Bronchial epithelial cell (primary cell): Measurements from ENCODE around the gene RHBDD3. TPM values are rescaled to one million over a fixed set of nuclear protein-coding genes. Genes with fewer than 3 reads are reported as not detected.

Source experiments
- DNase-seq: peaks from one replicate; pipeline ENCODE4 v3.0.0-alpha.2; 2010; ENCODE audit warnings: low read depth
- FAIRE-seq: peaks from 2 replicates; lab custom pipeline; 2011; peaks lifted over from hg19 to GRCh38; lab: Jason Lieb, UNC
- H3K27me3 ChIP-seq: 2 replicates; pipeline ENCODE4 v1.5.1; 2011; ENCODE audit warnings: low read length; ENCODE audit not compliant: control insufficient read depth, insufficient read depth
- H3K36me3 ChIP-seq: 2 replicates; pipeline ENCODE4 v1.5.1; 2011; ENCODE audit warnings: low read length; ENCODE audit not compliant: control insufficient read depth, insufficient read depth
- H3K4me3 ChIP-seq: 2 replicates; pipeline ENCODE4 v1.5.1; 2011; ENCODE audit warnings: mild to moderate bottlenecking, low read depth, low read length, control low read depth
- total RNA-seq: library from RNA; depleted of rRNA; stranded (reverse); fragments of >200 nt; gene quantifications from 2 replicates; pipeline ENCODE4 v1.2.1, GENCODE V29; 2014
- TF ChIP-seq, protein P1 (sequence below): IDR thresholded peaks from 2 replicates; pipeline ENCODE4 v1.5.1; 2011; ENCODE audit warnings: mild to moderate bottlenecking, moderate library complexity, low read length, control low read depth, inconsistent platforms; ENCODE audit not compliant: insufficient read depth, severe bottlenecking

Gene RHBDD3
- total RNA-seq, 1 donor from 2014 or later, result 21.6 TPM

DNA sequence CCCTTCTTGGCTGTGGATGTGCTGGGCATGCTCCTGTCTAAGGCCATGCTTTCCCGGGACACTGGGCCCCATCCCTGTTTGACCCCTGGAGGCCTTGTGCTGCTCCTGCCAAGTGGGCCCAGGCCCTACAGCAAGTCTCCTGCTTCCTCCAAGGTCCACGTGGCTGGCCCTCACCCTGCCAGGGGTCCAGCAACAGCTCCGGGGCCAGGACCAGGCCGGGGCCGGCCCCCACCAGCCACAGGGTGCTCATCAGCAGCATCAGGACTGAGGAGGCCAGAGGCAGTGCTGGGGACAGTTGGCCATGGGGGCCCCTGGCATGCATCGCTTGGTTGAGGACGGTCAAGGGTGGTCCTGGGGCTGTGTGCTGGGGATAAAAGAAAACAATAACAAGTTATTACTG, 2.5 kb downstream of the RHBDD3 start:
- DNase-seq (no peak), FAIRE-seq (no peak)
- Histone ChIP-seq H3K27me3 (no peaks in the 10 kb centered on the region), H3K4me3 (no peak overlapping the region), H3K36me3 (peaks cover 22% of the 10 kb centered on the region)
- TF ChIP-seq, protein P1, sequence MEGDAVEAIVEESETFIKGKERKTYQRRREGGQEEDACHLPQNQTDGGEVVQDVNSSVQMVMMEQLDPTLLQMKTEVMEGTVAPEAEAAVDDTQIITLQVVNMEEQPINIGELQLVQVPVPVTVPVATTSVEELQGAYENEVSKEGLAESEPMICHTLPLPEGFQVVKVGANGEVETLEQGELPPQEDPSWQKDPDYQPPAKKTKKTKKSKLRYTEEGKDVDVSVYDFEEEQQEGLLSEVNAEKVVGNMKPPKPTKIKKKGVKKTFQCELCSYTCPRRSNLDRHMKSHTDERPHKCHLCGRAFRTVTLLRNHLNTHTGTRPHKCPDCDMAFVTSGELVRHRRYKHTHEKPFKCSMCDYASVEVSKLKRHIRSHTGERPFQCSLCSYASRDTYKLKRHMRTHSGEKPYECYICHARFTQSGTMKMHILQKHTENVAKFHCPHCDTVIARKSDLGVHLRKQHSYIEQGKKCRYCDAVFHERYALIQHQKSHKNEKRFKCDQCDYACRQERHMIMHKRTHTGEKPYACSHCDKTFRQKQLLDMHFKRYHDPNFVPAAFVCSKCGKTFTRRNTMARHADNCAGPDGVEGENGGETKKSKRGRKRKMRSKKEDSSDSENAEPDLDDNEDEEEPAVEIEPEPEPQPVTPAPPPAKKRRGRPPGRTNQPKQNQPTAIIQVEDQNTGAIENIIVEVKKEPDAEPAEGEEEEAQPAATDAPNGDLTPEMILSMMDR, result no peak

DNA sequence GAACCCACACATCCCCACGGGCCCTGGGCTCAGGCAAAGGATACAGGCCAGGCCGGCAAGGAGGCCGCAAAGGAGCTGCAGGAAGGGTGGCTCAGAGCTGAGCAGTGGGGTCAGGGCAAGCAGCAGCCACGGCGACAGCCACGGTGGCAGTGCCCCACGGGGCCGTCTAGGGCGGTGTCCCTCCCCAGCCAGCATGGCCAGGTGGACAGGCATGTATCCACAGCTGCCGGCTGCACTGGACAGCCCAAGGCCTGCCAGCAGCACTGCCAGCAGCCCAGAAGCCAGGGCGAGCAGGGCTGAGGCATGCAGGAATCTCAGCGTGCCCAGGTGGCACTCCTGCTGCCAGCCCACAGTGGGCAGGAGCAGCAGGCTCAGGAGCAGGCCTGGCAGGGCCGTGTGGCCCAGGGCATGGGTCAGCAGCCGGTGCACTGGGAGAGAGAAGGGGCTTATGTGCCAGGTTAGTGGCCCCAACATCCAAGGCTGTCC, 3.9 kb downstream of the RHBDD3 start:
- DNase-seq, result no peak
- Histone ChIP-seq H3K4me3 (no peak overlapping the region), H3K27me3 (no peaks in the 10 kb centered on the region), H3K36me3 (peaks cover 19% of the 10 kb centered on the region)
- FAIRE-seq, result no peak
- TF ChIP-seq, protein P1, result no peak

DNA sequence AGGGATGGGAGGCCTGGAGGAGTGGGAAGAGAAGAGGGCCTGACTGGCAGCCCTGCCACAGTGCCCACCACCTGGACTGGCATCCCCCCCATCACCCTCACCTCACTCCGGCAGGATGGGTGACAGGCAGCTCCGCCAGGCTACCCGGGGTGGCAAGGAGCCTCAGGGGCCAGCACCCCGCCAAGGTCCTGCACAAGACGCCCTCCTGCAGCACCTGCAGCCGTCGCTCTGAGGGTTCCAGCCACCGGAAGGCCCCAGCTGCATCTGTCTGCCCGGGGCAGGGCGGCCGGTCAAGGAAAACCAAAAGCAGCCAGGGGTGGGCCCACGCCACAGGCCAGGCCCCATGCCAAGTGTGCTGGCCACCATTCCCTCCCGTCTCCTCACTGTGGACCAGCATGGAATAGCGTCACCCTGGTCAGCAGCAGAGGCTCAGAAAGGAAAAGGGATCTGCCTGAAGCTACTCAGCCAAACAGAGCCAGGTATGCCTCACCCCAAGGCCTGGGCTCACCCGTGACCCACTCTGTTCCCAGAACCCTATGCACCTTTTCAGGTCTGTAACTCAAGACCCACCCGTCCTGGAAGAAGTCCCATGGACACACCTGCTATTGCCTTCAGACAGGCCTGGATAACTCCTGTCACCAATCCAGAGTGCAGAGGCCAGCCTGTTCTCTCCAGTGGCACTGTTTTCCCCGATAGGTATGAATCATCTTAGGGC, 7.0 kb downstream of the RHBDD3 start:
- FAIRE-seq (no peak), DNase-seq (no peak)
- TF ChIP-seq, protein P1, result no peak
- H3K36me3 ChIP-seq, result peaks cover 13% of the 10 kb centered on the region
- no peaks in the 10 kb centered on the region for H3K27me3 ChIP-seq
- no peak overlapping the region for H3K4me3 ChIP-seq

DNA sequence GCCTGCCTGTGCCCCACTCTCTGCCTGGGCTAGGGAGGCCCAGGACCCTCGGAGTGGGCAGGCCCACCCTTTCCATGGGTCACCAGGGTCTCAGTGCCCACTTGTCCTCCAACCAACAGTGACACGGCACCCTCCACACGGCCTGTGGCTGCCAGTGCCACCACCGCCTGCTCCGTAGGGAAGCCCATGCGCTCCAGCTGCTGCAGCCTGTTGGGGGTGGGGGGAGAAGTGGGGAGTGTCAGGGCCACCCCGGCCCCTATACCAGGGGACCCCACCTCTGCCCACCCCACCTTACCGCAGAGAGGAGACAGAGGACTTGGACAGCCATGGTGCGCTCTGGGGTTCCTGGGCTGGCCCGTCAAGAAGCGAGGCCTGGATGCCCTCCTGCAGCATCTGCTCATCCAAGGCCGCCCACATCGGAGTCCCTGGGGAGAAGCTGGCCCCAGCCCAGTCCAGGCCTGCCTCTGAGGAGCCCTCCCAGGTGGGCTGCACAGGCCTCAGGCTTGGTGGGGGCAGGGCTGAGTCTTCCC, 7.7 kb downstream of the RHBDD3 start:
- Histone ChIP-seq H3K27me3 (no peaks in the 10 kb centered on the region), H3K4me3 (no peak overlapping the region), H3K36me3 (peaks cover 8% of the 10 kb centered on the region)
- TF ChIP-seq, protein P1, result no peak
- no peak for DNase-seq
- no peak for FAIRE-seq

DNA sequence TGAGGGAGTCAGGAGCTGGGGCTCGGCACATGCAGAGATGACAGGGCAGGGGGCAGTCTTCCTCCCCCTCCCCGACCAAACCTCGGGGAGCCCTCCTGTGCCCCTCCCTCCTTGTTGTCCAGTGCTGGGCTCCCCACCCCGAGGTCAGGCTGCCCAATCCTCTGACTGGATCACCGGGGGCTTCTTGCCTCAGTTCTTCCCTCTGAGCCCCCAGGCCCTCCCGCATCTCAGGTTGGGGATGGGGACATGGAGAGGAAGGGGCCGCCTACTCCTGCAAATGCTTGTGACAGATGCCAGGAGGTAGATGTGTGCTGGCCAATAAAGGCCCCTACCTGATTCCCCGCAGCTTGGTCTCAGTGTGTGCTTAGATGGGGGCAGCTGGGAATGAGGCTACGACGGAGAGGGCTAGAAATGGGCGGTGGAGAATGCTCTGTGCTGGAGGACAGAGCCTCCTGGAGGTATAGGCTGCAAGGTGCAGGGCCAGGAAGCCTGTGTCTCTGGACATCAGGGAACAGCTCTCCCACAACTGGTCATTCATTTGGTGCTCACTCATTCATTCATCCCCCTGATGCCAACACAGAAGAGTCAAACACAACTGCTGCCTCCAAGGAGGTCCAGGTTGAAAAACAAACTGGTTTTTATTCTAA, 8.4 kb downstream of the RHBDD3 start:
- Histone ChIP-seq H3K4me3 (no peak overlapping the region), H3K36me3 (peaks cover 7% of the 10 kb centered on the region), H3K27me3 (no peaks in the 10 kb centered on the region)
- DNase-seq (no peak), FAIRE-seq (peak; percentile 28)
- TF ChIP-seq, protein P1, result peak; percentile 9
